H9 (cell line): ENCODE results near the gene RSPRY1. TPM values are rescaled to one million over a fixed set of nuclear protein-coding genes. Genes with fewer than 3 reads are reported as not detected.

ENCODE experiments used
- DNase-seq: peaks from one replicate; pipeline ENCODE4 v3.0.0-alpha.2; 2017
- H2AFZ ChIP-seq: one replicate; pipeline ENCODE4 v1.6.1; 2013; ENCODE audit warnings: mild to moderate bottlenecking, low read length, control low read depth, moderate library complexity
- H2AK5ac ChIP-seq: 2 replicates; pipeline ENCODE4 v1.6.1; 2013; ENCODE audit warnings: low read length, control low read depth, mixed read lengths; ENCODE audit not compliant: insufficient read length
- H2BK120ac ChIP-seq: one replicate; pipeline ENCODE4 v1.6.1; 2013; ENCODE audit warnings: low read depth, mild to moderate bottlenecking, low read length, control low read depth, inconsistent platforms; ENCODE audit not compliant: poor library complexity, severe bottlenecking
- H2BK12ac ChIP-seq: 2 replicates; pipeline ENCODE4 v1.6.1; 2013; ENCODE audit warnings: low read length, control low read depth, mixed read lengths, low read depth; ENCODE audit not compliant: insufficient read length
- H2BK15ac ChIP-seq: 2 replicates; pipeline ENCODE4 v1.6.1; 2013; ENCODE audit warnings: low read depth, low read length, control low read depth
- H2BK20ac ChIP-seq: one replicate; pipeline ENCODE4 v1.6.1; 2013; ENCODE audit warnings: low read depth, mild to moderate bottlenecking, low read length, control low read depth, inconsistent platforms; ENCODE audit not compliant: poor library complexity, severe bottlenecking
- H2BK5ac ChIP-seq: 2 replicates; pipeline ENCODE4 v1.6.1; 2013; ENCODE audit warnings: low read length, control low read depth, mixed read lengths; ENCODE audit not compliant: insufficient read length
- H3K14ac ChIP-seq: 2 replicates; pipeline ENCODE4 v1.6.1; 2013; ENCODE audit warnings: low read length, control low read depth; ENCODE audit not compliant: insufficient read depth
- H3K18ac ChIP-seq: 2 replicates; pipeline ENCODE4 v1.6.1; 2013; ENCODE audit warnings: low read depth, mild to moderate bottlenecking, mixed read lengths, low read length, control low read depth; ENCODE audit not compliant: insufficient read length
- H3K23ac ChIP-seq: 2 replicates; pipeline ENCODE4 v1.6.1; 2013; ENCODE audit warnings: low read length, control low read depth, mixed read lengths, low read depth; ENCODE audit not compliant: insufficient read length
- H3K23me2 ChIP-seq: 2 replicates; pipeline ENCODE4 v1.6.1; 2013; ENCODE audit warnings: low read depth, mild to moderate bottlenecking, mixed read lengths, low read length, control low read depth; ENCODE audit not compliant: insufficient read length, poor library complexity, severe bottlenecking
- H3K27ac ChIP-seq: 2 replicates; pipeline ENCODE4 v1.5.1; 2013; ENCODE audit warnings: low read length, control low read depth, mixed read lengths, low read depth; ENCODE audit not compliant: insufficient read length
- H3K27me3 ChIP-seq: 2 replicates; pipeline ENCODE4 v1.6.1; 2013; ENCODE audit warnings: low read length, control low read depth, inconsistent platforms; ENCODE audit not compliant: insufficient read depth
- H3K4ac ChIP-seq: 2 replicates; pipeline ENCODE4 v1.6.1; 2013; ENCODE audit warnings: low read depth, mild to moderate bottlenecking, control low read depth, inconsistent platforms, low read length, moderate library complexity
- H3K4me1 ChIP-seq: 2 replicates; pipeline ENCODE4 v1.6.1; 2013; ENCODE audit warnings: low read length, control low read depth, inconsistent platforms; ENCODE audit not compliant: insufficient read depth
- H3K4me2 ChIP-seq: 2 replicates; pipeline ENCODE4 v1.6.1; 2013; ENCODE audit warnings: low read length, control low read depth, mixed read lengths; ENCODE audit not compliant: insufficient read length, insufficient read depth
- H3K56ac ChIP-seq: 2 replicates; pipeline ENCODE4 v1.6.1; 2013; ENCODE audit warnings: low read depth, mild to moderate bottlenecking, mixed read lengths, low read length, control low read depth; ENCODE audit not compliant: insufficient read length
- H3K79me1 ChIP-seq: 2 replicates; pipeline ENCODE4 v1.6.1; 2013; ENCODE audit warnings: low read depth, mild to moderate bottlenecking, moderate library complexity, low read length, control low read depth, inconsistent platforms; ENCODE audit not compliant: insufficient read depth, poor library complexity, severe bottlenecking
- H3K79me2 ChIP-seq: 2 replicates; pipeline ENCODE4 v1.6.1; 2013; ENCODE audit warnings: low read length, control low read depth, inconsistent platforms; ENCODE audit not compliant: insufficient read depth
- H3K9ac ChIP-seq: 2 replicates; pipeline ENCODE4 v1.6.1; 2013; ENCODE audit warnings: low read length, control low read depth, mixed read lengths; ENCODE audit not compliant: insufficient read length; ENCODE audit errors: extremely low read depth
- H3K9me3 ChIP-seq: one replicate; pipeline ENCODE4 v1.6.1; 2013; ENCODE audit warnings: low read depth, low read length, inconsistent platforms; ENCODE audit not compliant: control insufficient read depth
- H3T11ph ChIP-seq: one replicate; pipeline ENCODE4 v1.6.1; 2013; ENCODE audit warnings: mild to moderate bottlenecking, low read length, control low read depth, inconsistent platforms
- H4K20me1 ChIP-seq: one replicate; pipeline ENCODE4 v1.6.1; 2013; ENCODE audit not compliant: control insufficient read depth, insufficient read length, insufficient read depth
- H4K5ac ChIP-seq: 2 replicates; pipeline ENCODE4 v1.6.1; 2013; ENCODE audit warnings: low read depth, mild to moderate bottlenecking, mixed read lengths, low read length, control low read depth; ENCODE audit not compliant: insufficient read length
- H4K8ac ChIP-seq: replicated peaks from 2 replicates; pipeline ENCODE4 v1.6.1; 2013; ENCODE audit warnings: low read length, control low read depth, mixed read lengths, low read depth; ENCODE audit not compliant: insufficient read length
- H4K91ac ChIP-seq: 2 replicates; pipeline ENCODE4 v1.6.1; 2013; ENCODE audit warnings: low read depth, mild to moderate bottlenecking, moderate library complexity, mixed read lengths, low read length, control low read depth; ENCODE audit not compliant: insufficient read length
- H3K27ac Mint-ChIP-seq, 3 experiments: 2 replicates in 2 of 3; 3 replicates in 1 of 3; pipeline ENCODE4 v1.8.0; 2020 to 2021; ENCODE audit warnings: mixed read lengths in 3 of 3, mild to moderate bottlenecking in 1 of 3, moderate library complexity in 1 of 3
- H3K27me3 Mint-ChIP-seq: 2 replicates; pipeline ENCODE4 v1.8.0; 2021; ENCODE audit warnings: low read depth, mild to moderate bottlenecking, moderate library complexity, mixed read lengths
- H3K36me3 Mint-ChIP-seq, 3 experiments: 2 replicates in 2 of 3; 3 replicates in 1 of 3; pipeline ENCODE4 v1.8.0; 2020 to 2021; ENCODE audit warnings: low read depth in 3 of 3, mixed read lengths in 3 of 3; ENCODE audit not compliant: insufficient read depth in 1 of 3
- H3K4me1 Mint-ChIP-seq, 2 experiments: 2 replicates each; pipeline ENCODE4 v1.8.0; 2020; ENCODE audit warnings: mixed read lengths in 2 of 2
- H3K4me3 Mint-ChIP-seq, 2 experiments: 2 replicates in 1 of 2; 3 replicates in 1 of 2; pipeline ENCODE4 v1.8.0; 2020 to 2021; ENCODE audit warnings: mild to moderate bottlenecking in 2 of 2, mixed read lengths in 2 of 2, moderate library complexity in 1 of 2
- H3K9me3 Mint-ChIP-seq, 2 experiments: 2 replicates in 1 of 2; 3 replicates in 1 of 2; pipeline ENCODE4 v1.8.0; 2020; ENCODE audit warnings: mild to moderate bottlenecking in 2 of 2, mixed read lengths in 2 of 2, moderate library complexity in 1 of 2
- CTCF ChIP-seq: fragments of 200-600 bp; sonication (generic); conservative IDR thresholded peaks from 3 replicates; pipeline ENCODE4 v1.8.0; 2021; ENCODE audit warnings: antibody characterized with exemption, mild to moderate bottlenecking
- WGBS: extraction: QIAGEN DNeasy Blood & Tissue Kit; methylation state at CpG from one replicate; pipeline ENCODE4 v1.1.7; 2013; ENCODE audit warnings: missing lambda C conversion rate, low lambda C conversion rate, mixed read lengths; ENCODE audit not compliant: insufficient read length; ENCODE audit errors: extremely low coverage; 5-methylcytosine and 5-hydroxymethylcytosine counted together
- total RNA-seq: library from RNA; stranded (reverse); gene quantifications from 2 replicates; pipeline ENCODE4 v1.2.1, GENCODE V29; 2021

The RSPRY1 gene
- total RNA-seq, 1 experiment from 2014 or later = 36.1 TPM

- Histone ChIP-seq H2BK12ac (no peak overlapping the region), H3K56ac (no peak overlapping the region), H4K8ac (no peak overlapping the region), H3K4me2 (no peak overlapping the region), H3K27me3 (no peaks in the 10 kb centered on the region), H3K18ac (no peak overlapping the region), H2BK120ac (no peak overlapping the region), H3K9ac (no peak overlapping the region), H3K27ac (no peak overlapping the region), H3K23ac (no peak overlapping the region), H4K20me1 (no peaks in the 10 kb centered on the region), H3K14ac (no peak overlapping the region), H3K79me2 (no peaks in the 10 kb centered on the region), H3K79me1 (no peaks in the 10 kb centered on the region), H4K5ac (no peak overlapping the region), H3K9me3 (no peaks in the 10 kb centered on the region), H2AFZ (no peak overlapping the region), H3K4me1 (no peaks in the 10 kb centered on the region), H3K23me2 (no peaks in the 10 kb centered on the region), H4K91ac (no peak overlapping the region), H3T11ph (no peak overlapping the region), H3K4ac (no peak overlapping the region), H2BK5ac (no peak overlapping the region), H2BK20ac (no peak overlapping the region), H2AK5ac (no peak overlapping the region), H2BK15ac (no peak overlapping the region)
- H3K4me3 Mint-ChIP-seq = no peak overlapping the region
- no peaks in the 10 kb centered on the region for H3K27me3 Mint-ChIP-seq
- H3K27ac Mint-ChIP-seq = no peak overlapping the region
- H3K9me3 Mint-ChIP-seq = no peaks in the 10 kb centered on the region
- WGBS = no CpG with 5 or more reads among the region's 5 CpGs
- H3K4me1 Mint-ChIP-seq = no peaks in the 10 kb centered on the region
- peaks cover 25 to 47% (median 36%) of the 10 kb centered on the region in 3 experiments; a peak in 6 of 7 replicates for H3K36me3 Mint-ChIP-seq
- DNase-seq = no peak
- no peak for TF ChIP-seq CTCF
Observed at GRCh38 chr16:57172721-57173290, 13.3 kb upstream of the RSPRY1 start.
